ENCODE results near the gene TDP1.

Gene TDP1

GRCh38 chr14:90040411-90040810 lies 84.7 kb downstream of the TDP1 start:
- DNase-seq (ENCODE audit: low read depth): no peak
- no peak overlapping the region for H3K4me3 ChIP-seq (ENCODE audit: low read depth, low read length)
- TF ChIP-seq CTCF (conservative IDR thresholded peaks at IDR 0.05; ENCODE audit: low read depth, low read length): no peak

GRCh38 chr14:90042496-90043252 lies 86.9 kb downstream of the TDP1 start:
- no peak for TF ChIP-seq CTCF (conservative IDR thresholded peaks at IDR 0.05; ENCODE audit: low read depth, low read length)
- no peak overlapping the region for H3K4me3 ChIP-seq (ENCODE audit: low read depth, low read length)
- no peak for DNase-seq (ENCODE audit: low read depth)

GRCh38 chr14:90045616-90046015 lies 89.9 kb downstream of the TDP1 start:
- peak; percentile 23 for DNase-seq (ENCODE audit: low read depth)
- no peak overlapping the region for H3K4me3 ChIP-seq (ENCODE audit: low read depth, low read length)
- no peak for TF ChIP-seq CTCF (conservative IDR thresholded peaks at IDR 0.05; ENCODE audit: low read depth, low read length)

GRCh38 chr14:90049390-90049789 lies 93.7 kb downstream of the TDP1 start:
- DNase-seq (ENCODE audit: low read depth): no peak
- no peak overlapping the region for H3K4me3 ChIP-seq (ENCODE audit: low read depth, low read length)
- no peak for TF ChIP-seq CTCF (conservative IDR thresholded peaks at IDR 0.05; ENCODE audit: low read depth, low read length)

- no peak for DNase-seq (ENCODE audit: low read depth)
- no peak for TF ChIP-seq CTCF (conservative IDR thresholded peaks at IDR 0.05; ENCODE audit: low read depth, low read length)
- no peak overlapping the region for H3K4me3 ChIP-seq (ENCODE audit: low read depth, low read length)
Observed at GRCh38 chr14:90050271-90050670, 94.5 kb downstream of the TDP1 start.

- DNase-seq (ENCODE audit: low read depth): no peak
- H3K4me3 ChIP-seq (ENCODE audit: low read depth, low read length): no peak overlapping the region
- no peak for TF ChIP-seq CTCF (conservative IDR thresholded peaks at IDR 0.05; ENCODE audit: low read depth, low read length)
Observed at GRCh38 chr14:90053044-90053443, 97.3 kb downstream of the TDP1 start.

GRCh38 chr14:90054803-90055202 lies 99.1 kb downstream of the TDP1 start:
- H3K4me3 ChIP-seq (ENCODE audit: low read depth, low read length): no peak overlapping the region
- no peak for TF ChIP-seq CTCF (conservative IDR thresholded peaks at IDR 0.05; ENCODE audit: low read depth, low read length)
- no peak for DNase-seq (ENCODE audit: low read depth)
